ENCODE measurements around the gene ENAH.
"Not testable (repeated sequence)": the region's sequence is repeated elsewhere in the genome, so short reads cannot be mapped to it uniquely, and the experiment has no call there.

The ENAH gene

GRCh38 chr1:225485226-225485625 is 167.7 kb downstream of the ENAH start:
- DNase-seq, result no peak

- DNase-seq, result peak in 1 of 2 experiments; percentile 27
Observed at GRCh38 chr1:225484657-225485214, 168.2 kb downstream of the ENAH start.

GRCh38 chr1:225483818-225484656 is 168.9 kb downstream of the ENAH start:
- no peak for DNase-seq

GRCh38 chr1:225482421-225482950 is 170.4 kb downstream of the ENAH start:
- DNase-seq, result no peak

GRCh38 chr1:225481738-225482137 is 171.2 kb downstream of the ENAH start:
- no peak for DNase-seq

GRCh38 chr1:225480825-225481434 is 172.0 kb downstream of the ENAH start:
- DNase-seq, result peak in 1 of 2 experiments; percentile 45

GRCh38 chr1:225479996-225480720 is 172.8 kb downstream of the ENAH start:
- no peak for DNase-seq

GRCh38 chr1:225479341-225479740 is 173.6 kb downstream of the ENAH start:
- DNase-seq, result no peak

GRCh38 chr1:225477296-225477911 is 175.5 kb downstream of the ENAH start:
- no peak for DNase-seq

- DNase-seq, result peak in 1 of 2 experiments; percentile 18
Observed at GRCh38 chr1:225476538-225476988, 176.4 kb downstream of the ENAH start.

- DNase-seq, result no peak
Observed at GRCh38 chr1:225476100-225476511, 176.8 kb downstream of the ENAH start.

GRCh38 chr1:225474986-225475820 is 177.7 kb downstream of the ENAH start:
- DNase-seq, result peak; percentile 65 to 80

- DNase-seq, result no peak
Observed at GRCh38 chr1:225474439-225474985, 178.4 kb downstream of the ENAH start.

GRCh38 chr1:225473676-225474438 is 179.1 kb downstream of the ENAH start:
- not testable (repeated sequence) for DNase-seq

GRCh38 chr1:225473266-225473665 is 179.7 kb downstream of the ENAH start:
- not testable (repeated sequence) for DNase-seq

GRCh38 chr1:225471453-225472301 is 181.2 kb downstream of the ENAH start:
- DNase-seq, result no peak

GRCh38 chr1:225471109-225471452 is 181.8 kb downstream of the ENAH start:
- no peak for DNase-seq

GRCh38 chr1:225470211-225471108 is 182.5 kb downstream of the ENAH start:
- DNase-seq, result peak in 1 of 2 experiments; percentile 43
